Measurements from ENCODE around the gene IGFN1. TPM values are rescaled to one million over a fixed set of nuclear protein-coding genes. Genes with fewer than 3 reads are reported as not detected.

Gene IGFN1
- total RNA-seq, 4 donors from 2014 or later: not detected

GRCh38 chr1:201143726-201144635 is 46.6 kb upstream of the IGFN1 start:
- ATAC-seq: no peak
- H3K27ac ChIP-seq: no peak overlapping the region
- H3K9me3 ChIP-seq: no peaks in the 10 kb centered on the region
- no peak overlapping the region for H3K4me3 ChIP-seq
- H3K36me3 ChIP-seq: peaks cover 0 to 100% of the 10 kb centered on the region in 2 donors
- H3K4me1 ChIP-seq: peaks cover 0 to 16% (median 0%) of the 10 kb centered on the region in 3 donors
- no peak for TF ChIP-seq CTCF (IDR thresholded peaks at IDR 0.05)
- H3K27me3 ChIP-seq: no peaks in the 10 kb centered on the region
- 85 to 89% methylated on average over 7 to 11 of the region's 18 CpGs for WGBS, 2 donors (ENCODE audit: low coverage in 1 of 2)

- ATAC-seq: no peak
- Histone ChIP-seq H3K9me3 (no peaks in the 10 kb centered on the region), H3K27ac (no peak overlapping the region), H3K27me3 (no peaks in the 10 kb centered on the region), H3K4me3 (no peak overlapping the region), H3K4me1 (peaks cover 0 to 14% (median 0%) of the 10 kb centered on the region in 3 donors), H3K36me3 (peaks cover 0 to 100% of the 10 kb centered on the region in 2 donors)
- WGBS, 2 donors (ENCODE audit: low coverage in 1 of 2): no CpG with 5 or more reads among the region's 5 CpGs
- TF ChIP-seq POLR2AphosphoS5 (IDR thresholded peaks at IDR 0.05) (no peak), EP300 (IDR thresholded peaks at IDR 0.05) (no peak), POLR2A (IDR thresholded peaks at IDR 0.05) (no peak), CTCF (IDR thresholded peaks at IDR 0.05) (no peak)
These were observed 45.9 kb upstream of the IGFN1 start for GRCh38 chr1:201144701-201145100.

- WGBS, 2 donors (ENCODE audit: low coverage in 1 of 2): 80 to 93% methylated on average over 1 to 2 of the region's 3 CpGs
- TF ChIP-seq CTCF (IDR thresholded peaks at IDR 0.05) (no peak), POLR2A (IDR thresholded peaks at IDR 0.05) (no peak), EP300 (IDR thresholded peaks at IDR 0.05) (no peak), POLR2AphosphoS5 (IDR thresholded peaks at IDR 0.05) (no peak)
- H3K36me3 ChIP-seq: peaks cover 0 to 100% of the 10 kb centered on the region in 2 donors
- H3K27ac ChIP-seq: no peak overlapping the region
- ATAC-seq: no peak
- H3K9me3 ChIP-seq: no peaks in the 10 kb centered on the region
- H3K4me3 ChIP-seq: no peak overlapping the region
- no peaks in the 10 kb centered on the region for H3K27me3 ChIP-seq
- peaks cover 0 to 14% (median 0%) of the 10 kb centered on the region in 3 donors for H3K4me1 ChIP-seq
These were observed 45.5 kb upstream of the IGFN1 start for GRCh38 chr1:201145132-201145531.

DNA sequence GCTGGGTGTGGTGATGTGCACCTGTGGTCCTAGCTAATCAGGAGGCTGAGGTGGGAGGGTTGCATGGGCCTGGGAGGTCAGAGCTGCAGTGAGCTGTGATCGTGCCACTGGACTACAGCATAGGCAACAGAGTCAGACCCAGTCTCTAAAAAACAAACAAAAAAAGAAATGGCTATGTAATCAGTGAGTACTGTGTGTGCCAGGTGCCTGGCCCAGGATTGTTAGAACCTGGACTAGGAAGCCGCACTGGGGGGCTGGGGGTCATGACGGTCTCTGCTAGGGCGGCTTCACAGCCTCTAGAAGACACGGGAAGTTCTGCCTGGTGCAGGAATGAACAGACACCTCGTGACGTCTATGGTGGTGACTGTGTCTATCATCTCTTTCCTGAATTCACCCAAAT is 44.8 kb upstream of the IGFN1 start:
- Histone ChIP-seq H3K27me3 (no peaks in the 10 kb centered on the region), H3K9me3 (no peaks in the 10 kb centered on the region), H3K4me1 (peaks cover 0 to 14% (median 0%) of the 10 kb centered on the region in 3 donors), H3K27ac (no peak overlapping the region), H3K4me3 (no peak overlapping the region), H3K36me3 (peaks cover 0 to 100% of the 10 kb centered on the region in 2 donors)
- ATAC-seq: no peak
- WGBS, 2 donors (ENCODE audit: low coverage in 1 of 2): 88 to 100% methylated on average over 1 to 7 of the region's 7 CpGs
- TF ChIP-seq POLR2AphosphoS5 (IDR thresholded peaks at IDR 0.05) (no peak), POLR2A (IDR thresholded peaks at IDR 0.05) (no peak), EP300 (IDR thresholded peaks at IDR 0.05) (no peak), CTCF (IDR thresholded peaks at IDR 0.05) (no peak)
